HS-5 (cell line): Measurements from ENCODE around the gene RRAS.

ENCODE experiments used
- DNase-seq: peaks from one replicate; pipeline ENCODE4 v3.0.0-alpha.2; 2012; ENCODE audit warnings: low read depth

The RRAS gene

GRCh38 chr19:49640113-49640898 is at the start of gene RRAS:
TSS of gene RRAS (minus strand) at chr19:49640143. CDS start at chr19:49640098, 45 bp downstream.
- DNase-seq, result peak; percentile 100

DNA sequence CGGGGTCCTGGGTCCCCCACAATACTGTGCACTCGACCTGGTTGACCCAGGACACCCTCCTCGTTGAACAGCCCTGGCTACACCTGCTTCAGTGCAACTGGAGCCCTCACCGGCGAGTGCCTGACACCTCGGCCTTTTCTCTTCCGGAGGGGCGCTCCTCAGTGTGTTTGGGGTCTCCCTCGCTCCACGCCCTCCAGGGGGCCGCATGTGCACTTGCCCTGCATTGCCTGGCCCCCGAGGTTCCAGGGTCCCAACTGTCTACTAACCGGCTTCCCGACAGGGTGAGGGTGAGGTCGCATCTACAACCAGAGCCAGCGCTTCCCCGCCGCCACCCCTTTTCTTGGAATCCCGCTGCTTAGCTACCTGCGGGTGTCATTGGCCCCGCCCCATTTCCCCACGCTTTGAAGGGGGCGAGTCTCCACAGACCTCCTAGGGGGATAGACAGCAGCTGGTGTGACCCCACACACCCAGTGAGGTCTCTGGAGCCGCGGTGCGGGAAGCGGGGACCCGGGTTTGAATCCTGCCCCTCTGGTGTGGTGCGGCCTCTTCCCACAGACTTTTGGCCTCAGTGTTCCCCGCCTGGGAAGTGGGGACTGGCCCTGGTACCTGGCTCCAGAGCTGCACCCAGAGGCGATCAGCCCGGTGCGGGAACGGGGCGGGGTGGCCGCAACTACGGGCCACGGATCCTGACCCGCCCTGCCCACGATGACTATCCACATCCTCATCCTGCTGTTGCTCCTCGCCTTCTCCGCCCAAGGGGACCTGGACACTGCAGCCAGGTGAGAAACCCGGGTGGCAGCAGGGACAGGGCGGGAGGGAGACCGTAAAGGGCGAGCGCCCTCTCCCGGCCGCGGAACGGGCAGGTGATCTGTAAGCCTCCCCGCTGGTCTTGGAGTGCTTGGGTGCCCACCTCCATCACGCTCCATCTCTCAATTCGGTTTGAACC is 49.5 kb upstream of the RRAS start, which contains the start of gene ADM5:
Gene ADM5, plus strand, starts transcription at position 462 of the 946 bp plus-strand sequence. Its CDS starts 244 bp downstream, at position 706.
- DNase-seq, result no peak

GRCh38 chr19:49688531-49689132 is 48.7 kb upstream of the RRAS start:
- no peak for DNase-seq

GRCh38 chr19:49687566-49688316 is 47.8 kb upstream of the RRAS start:
- no peak for DNase-seq

- no peak for DNase-seq
Observed at GRCh38 chr19:49687150-49687549, 47.2 kb upstream of the RRAS start.

DNA sequence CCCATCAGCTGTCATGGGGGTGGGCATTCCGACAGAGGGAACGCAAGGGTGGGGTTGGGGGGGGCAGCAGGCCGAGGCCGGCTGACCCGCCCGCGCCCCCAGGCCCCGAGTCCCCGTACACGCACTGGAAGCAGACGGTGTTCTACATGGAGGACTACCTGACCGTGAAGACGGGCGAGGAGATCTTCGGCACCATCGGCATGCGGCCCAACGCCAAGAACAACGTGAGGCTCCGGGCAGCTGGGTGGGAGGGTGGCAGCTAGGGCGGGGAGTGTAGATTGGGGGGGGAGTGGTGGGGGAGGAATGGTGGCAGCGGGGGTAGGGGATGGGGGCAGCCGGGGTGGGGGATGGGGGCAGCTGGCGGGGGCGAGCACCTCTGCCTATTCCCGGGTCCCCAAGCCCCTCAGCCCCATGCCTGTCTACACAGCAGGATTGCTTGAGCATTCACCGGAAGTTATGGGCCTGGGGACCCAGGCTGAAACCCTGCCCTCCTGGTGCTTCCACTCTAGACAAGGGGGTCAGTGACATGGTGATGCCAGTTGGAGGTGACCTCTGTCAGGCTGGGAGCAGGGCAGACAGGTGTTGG is 46.7 kb upstream of the RRAS start:
- DNase-seq, result no peak

DNA sequence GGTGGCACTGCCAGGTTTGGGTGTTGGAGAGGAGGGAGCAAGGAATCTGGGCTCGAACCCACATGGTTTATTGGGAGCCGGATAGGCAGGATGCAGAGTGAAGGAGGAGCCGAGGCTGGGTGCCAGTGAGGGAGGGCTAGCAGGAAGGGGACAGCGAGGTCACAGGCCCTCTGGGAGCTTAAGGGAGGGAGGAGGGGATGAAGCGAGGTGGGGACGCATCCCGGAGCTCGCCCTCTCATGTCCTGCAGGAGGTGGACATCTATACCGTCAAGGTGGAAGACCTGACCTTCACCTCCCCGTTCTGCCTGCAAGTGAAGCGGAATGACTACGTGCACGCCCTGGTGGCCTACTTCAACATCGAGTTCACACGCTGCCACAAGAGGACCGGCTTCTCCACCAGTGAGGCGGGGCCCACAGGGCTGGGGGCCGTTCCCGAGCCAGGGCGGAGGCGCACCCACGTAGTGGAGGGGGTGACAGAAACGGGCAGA is 45.9 kb upstream of the RRAS start:
- no peak for DNase-seq

DNA sequence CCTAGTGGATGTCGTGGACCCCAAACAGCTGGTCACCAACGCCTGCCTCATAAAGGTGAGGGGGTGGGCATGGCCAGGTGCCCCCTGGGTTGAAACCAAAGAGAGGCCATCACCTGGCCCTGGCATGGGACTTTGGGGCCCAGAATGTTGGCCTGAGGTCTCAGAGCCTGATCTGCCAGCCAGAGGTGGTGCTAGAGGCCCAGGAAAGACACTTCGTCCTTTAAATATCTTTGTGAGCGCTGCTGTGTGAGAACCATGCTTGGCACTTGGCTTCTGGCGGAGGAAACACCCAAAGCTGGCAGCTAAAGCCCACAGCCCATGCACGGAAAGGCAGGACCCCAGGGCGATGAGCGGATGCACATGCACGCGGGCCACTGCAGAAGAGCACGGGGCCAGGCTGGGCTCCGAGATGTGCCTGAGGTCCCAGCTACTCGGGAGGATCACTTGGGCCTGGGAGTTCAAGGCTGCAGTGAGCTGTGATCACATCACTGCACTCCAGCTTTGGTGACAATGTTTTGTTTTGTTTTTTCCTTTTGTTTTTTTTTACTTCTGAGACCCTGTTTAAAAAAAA is 45.1 kb upstream of the RRAS start:
- no peak for DNase-seq

- DNase-seq, result no peak
Observed at GRCh38 chr19:49684251-49684982, 44.5 kb upstream of the RRAS start.

GRCh38 chr19:49683814-49684250 is 43.9 kb upstream of the RRAS start:
- no peak for DNase-seq

DNA sequence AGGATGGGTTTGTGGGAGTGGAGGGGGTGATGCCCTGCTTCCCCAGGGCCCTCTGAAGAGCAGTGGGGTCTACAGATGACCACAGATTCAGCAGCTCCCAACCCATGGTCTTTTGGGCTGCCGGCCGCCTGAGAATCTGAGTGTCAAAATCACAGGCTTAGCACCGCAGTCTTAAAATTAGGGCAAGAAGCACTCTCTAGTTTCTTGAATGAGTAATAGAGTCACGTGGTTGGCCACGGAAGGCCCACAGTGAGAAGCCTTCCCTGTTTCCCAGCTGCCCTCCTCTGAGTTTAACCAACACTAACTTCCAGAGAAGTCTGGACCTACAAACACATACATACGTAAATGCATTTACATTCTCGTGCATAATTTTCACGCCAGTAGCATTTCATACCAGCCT is 42.3 kb upstream of the RRAS start:
- DNase-seq, result no peak

DNA sequence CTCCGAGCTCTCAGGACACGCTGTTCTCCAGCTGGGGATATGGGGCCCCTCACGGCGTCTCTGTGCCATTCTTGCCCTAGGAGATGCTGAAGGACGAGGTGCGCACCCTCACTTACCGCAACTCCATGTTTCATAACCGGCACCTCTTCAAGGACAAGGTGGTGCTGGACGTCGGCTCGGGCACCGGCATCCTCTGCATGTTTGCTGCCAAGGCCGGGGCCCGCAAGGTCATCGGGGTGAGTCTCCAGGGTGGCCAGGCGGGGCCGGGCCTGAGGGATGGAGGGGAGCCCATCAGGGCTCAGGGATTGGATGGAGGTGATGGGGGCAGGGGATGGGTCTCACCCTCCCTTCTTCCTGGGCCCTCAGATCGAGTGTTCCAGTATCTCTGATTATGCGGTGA is 41.9 kb upstream of the RRAS start:
- no peak for DNase-seq

GRCh38 chr19:49680421-49681351 is 40.7 kb upstream of the RRAS start:
- DNase-seq, result no peak

DNA sequence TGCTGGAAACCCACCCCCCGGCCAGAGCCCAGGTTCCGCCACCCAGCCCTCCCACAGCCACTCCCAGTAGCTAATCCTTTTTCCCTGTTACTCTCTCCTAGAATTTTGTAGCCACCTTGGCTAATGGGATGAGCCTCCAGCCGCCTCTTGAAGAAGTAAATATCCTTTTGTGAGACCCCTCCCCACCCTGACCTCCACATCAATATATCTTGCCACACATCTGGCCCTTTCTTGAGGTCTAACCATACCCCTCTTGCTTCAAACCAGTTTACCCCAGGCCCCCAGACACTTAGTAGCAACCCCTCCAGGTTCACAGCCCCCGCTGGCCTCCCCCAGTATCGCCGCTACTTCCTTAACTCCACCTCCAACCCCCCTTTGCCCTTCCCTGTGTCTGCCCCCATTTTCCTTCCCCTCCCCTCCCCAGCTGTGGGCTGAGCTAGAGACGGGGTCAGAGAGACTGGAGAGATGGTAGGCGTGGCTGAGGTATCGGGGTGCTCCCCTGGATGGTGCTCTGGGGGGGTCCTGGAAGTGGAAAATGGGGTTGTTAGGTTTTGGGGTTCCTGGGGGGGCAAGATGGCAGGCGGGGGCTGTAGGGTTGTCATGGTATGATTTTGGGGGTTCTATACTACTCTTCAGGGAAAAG is 39.9 kb upstream of the RRAS start:
- no peak for DNase-seq

GRCh38 chr19:49678985-49679770 is 39.2 kb upstream of the RRAS start:
- DNase-seq, result no peak

DNA sequence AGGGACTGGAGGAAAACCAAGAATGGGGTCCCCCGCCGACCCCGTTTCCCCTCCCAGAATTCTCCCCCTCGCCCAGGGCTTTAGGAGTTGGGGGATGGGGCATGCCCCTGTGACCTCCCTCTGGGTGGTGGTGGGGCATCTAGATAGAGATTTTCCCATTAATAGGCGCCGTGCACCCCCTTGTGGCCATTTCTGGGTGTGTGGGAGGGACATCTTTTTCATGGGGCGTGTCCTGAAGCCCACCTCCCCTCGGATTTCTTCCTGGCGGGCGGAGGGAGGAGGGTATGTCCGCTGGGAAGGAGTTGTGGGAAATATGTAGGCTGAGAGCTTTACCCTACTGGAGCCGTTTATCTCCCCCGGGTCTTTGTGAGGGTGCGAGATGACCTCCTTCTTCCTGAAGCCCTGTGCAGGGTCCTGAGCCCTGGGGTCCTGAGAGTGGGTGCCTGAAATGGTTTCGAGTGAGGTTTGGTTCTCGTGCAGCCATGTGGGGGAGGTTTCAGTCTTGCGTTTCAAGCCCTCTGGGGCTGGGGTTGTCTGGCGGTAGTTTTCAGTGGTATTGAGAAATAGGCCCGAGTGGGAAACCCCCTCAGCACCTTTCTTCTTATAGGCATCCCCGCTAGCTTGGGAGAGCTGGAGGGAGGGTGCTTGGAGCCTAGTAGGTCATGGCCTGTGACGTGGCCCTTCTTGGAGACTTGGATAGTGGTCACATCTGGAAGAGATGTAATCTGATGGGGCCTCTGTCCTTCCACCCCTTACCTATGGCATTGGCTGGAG is 38.1 kb upstream of the RRAS start:
- no peak for DNase-seq
